SIG-M5 treated with dmso at 0.1 percent for 504 hours (cell line): ENCODE measurements around the gene DAPK3.
"Not testable (repeated sequence)": the region's sequence is repeated elsewhere in the genome, so short reads cannot be mapped to it uniquely, and the experiment has no call there.

Source experiments
- DNase-seq: peaks from one replicate; lab custom pipeline; 2025; ENCODE audit not compliant: unreplicated experiment; lab: John Stamatoyannopoulos, UW

The DAPK3 gene

GRCh38 chr19:3955688-3956087 is 15.2 kb downstream of the DAPK3 start:
- no peak for DNase-seq

GRCh38 chr19:3955276-3955675 is 15.6 kb downstream of the DAPK3 start:
- not testable (repeated sequence) for DNase-seq

GRCh38 chr19:3954107-3954506 is 16.8 kb downstream of the DAPK3 start:
- no peak for DNase-seq

- not testable (repeated sequence) for DNase-seq
Measured at GRCh38 chr19:3952755-3953276, 18.1 kb downstream of the DAPK3 start.

- no peak for DNase-seq
Measured at GRCh38 chr19:3950871-3951861, 19.7 kb downstream of the DAPK3 start.

- no peak for DNase-seq
Measured at GRCh38 chr19:3949997-3950859, 20.7 kb downstream of the DAPK3 start.

GRCh38 chr19:3949294-3949693 is 21.6 kb downstream of the DAPK3 start:
- DNase-seq = no peak

- not testable (repeated sequence) for DNase-seq
Measured at GRCh38 chr19:3947316-3947933, 23.5 kb downstream of the DAPK3 start.

GRCh38 chr19:3945838-3946237 is 25.1 kb downstream of the DAPK3 start:
- no peak for DNase-seq

GRCh38 chr19:3944018-3944721 is 26.7 kb downstream of the DAPK3 start:
- DNase-seq = no peak

- no peak for DNase-seq
Measured at GRCh38 chr19:3942790-3943409, 28.0 kb downstream of the DAPK3 start.

GRCh38 chr19:3938300-3938950 is 32.5 kb downstream of the DAPK3 start:
- DNase-seq = not testable (repeated sequence)

GRCh38 chr19:3936506-3937442 is 34.1 kb downstream of the DAPK3 start:
- no peak for DNase-seq

GRCh38 chr19:3932931-3933810 is 37.7 kb downstream of the DAPK3 start, which contains the start of gene NMRK2:
NMRK2 (plus strand) TSS chr19:3933069; CDS start chr19:3933672, 603 bp downstream.
- no peak for DNase-seq

GRCh38 chr19:3931041-3931440 is 39.9 kb downstream of the DAPK3 start:
- DNase-seq = no peak

- DNase-seq = no peak
Measured at GRCh38 chr19:3923912-3924311, 47.0 kb downstream of the DAPK3 start.

- no peak for DNase-seq
Measured at GRCh38 chr19:3923096-3923758, 47.7 kb downstream of the DAPK3 start.
